ENCODE measurements around the gene CCDC177.

Gene CCDC177

DNA sequence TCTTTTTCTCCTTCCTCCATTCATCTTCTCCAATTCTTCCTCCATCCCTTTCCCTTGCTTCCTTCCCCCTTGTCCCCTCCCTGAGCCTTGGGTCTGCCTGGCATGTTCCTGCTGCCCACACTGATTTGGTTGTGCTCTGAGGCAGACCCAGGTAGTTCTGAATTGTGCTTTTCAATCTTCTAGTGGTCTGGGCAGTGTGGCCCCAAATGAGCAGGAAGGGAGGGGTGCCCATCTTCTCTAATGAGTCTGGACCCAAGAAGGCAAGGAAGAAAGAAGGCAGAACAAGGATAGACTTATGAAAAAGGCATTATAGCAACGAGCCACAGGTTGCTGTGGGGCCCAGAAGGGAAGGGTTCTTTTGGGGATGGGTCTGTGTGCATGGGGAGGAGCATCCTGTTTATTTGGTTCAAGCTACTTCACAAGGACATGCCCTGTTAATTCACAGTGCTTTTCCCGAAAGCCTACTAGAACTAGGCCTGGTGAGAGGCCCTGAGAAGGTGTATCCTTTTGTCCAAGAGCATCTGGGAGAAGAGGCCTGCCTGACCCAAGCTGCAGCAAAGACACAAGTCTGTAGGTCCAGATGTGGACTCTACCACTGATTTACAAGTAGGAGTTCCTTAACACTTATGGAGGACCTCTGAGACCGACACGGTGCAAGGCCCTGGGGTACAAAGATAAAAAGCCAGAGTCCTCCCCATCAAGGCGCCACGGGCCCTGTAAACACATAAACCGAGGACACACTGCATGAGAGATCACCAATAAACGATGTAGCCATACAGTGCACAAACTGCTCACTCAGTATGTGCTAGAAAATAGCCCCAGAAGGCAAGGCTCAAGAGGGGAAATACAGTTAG is 35.6 kb upstream of the CCDC177 start (continued):
- TF ChIP-seq SCRT1 (tag by site-specific recombination; IDR thresholded peaks at IDR 0.05; ENCODE audit: borderline replicate concordance) (peak; percentile 51; the same call in 1 of the 2 replicates), ZNF335 (tag by site-specific recombination; conservative IDR thresholded peaks at IDR 0.05) (no peak), ZFP69B (tag by site-specific recombination; IDR thresholded peaks at IDR 0.05) (0 out of 2 replicates have a peak, but pooled peaks have one; percentile 16), ZNF530 (tag by site-specific recombination; IDR thresholded peaks at IDR 0.05; ENCODE audit: low read depth) (no peak), ZNF157 (tag by site-specific recombination; IDR thresholded peaks at IDR 0.05) (no peak), ZNF629 (tag by site-specific recombination; IDR thresholded peaks at IDR 0.05) (no peak), ZNF184 (tag by site-specific recombination; IDR thresholded peaks at IDR 0.05) (no peak)
- TF ChIP-seq, protein P1, sequence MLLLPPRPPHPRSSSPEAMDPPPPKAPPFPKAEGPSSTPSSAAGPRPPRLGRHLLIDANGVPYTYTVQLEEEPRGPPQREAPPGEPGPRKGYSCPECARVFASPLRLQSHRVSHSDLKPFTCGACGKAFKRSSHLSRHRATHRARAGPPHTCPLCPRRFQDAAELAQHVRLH (tag by site-specific recombination; IDR thresholded peaks at IDR 0.05) = no peak

DNA sequence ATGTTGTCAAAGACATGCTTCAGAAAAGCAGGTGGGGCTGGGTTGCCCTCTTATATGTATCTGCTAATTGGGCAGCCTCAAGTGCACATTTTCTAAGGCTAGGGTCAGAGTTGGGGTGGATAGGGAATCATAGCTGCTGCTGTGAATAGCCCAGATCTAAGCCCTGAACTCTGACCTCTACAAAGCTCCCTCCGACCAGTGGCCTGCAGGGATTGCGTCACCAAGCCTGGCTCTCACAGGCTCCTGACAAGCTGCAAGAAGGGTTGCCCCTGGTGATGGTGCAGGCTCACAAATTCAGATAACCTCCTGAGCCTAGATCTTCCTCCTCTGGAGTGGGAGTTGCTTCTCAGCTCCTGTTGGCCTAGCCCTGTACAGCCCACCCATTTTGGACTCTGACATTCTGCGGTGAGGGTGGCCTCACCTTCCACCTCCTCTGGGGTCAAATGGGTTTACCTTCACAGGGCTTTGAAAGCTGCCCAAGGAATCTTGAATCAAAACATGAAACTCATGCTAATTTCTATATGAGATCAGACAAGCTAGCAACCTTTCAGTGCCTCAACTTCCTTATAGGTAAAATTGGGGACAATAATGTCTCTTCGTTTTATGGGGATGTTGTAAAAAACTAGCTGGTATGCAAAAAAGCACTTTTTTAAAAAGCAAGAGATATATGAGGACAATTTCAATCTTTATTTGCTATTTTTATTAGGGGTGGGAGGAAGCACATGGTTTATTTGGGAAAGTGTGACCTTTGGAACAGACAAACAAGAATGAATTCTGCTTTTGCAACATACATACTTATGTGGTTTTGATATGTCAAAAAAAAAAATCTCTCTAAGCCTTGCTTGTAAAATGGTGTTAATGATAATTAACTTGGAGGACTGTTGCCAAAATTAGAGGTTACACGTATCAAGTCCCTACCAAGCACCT is 31.9 kb upstream of the CCDC177 start:
- Histone ChIP-seq H3K4me1 (ENCODE audit: control insufficient read depth, insufficient read depth, low read length) (no peaks in the 10 kb centered on the region), H3K4me3 (ENCODE audit: low read depth, low read length) (no peak overlapping the region), H3K27ac (ENCODE audit: extremely low read depth, low read depth, low read length) (no peak overlapping the region), H3K9me3 (ENCODE audit: control insufficient read depth, insufficient read depth, low read depth, low read length) (no peaks in the 10 kb centered on the region), H3K36me3 (ENCODE audit: control insufficient read depth in 2 of 2, insufficient read depth in 1 of 2, low read length in 2 of 2) (no peaks in the 10 kb centered on the region)
- POLR2A ChIA-PET = no interaction called here
- CTCF ChIA-PET = interaction anchor here (0.7 to 4.2 kb wide), 9 partner anchors 9 to 367 kb away, joined by 3 to 39 read pairs (median 3); no protein-coding TSS in a partner anchor
- TF ChIP-seq ZNF777 (tag by site-specific recombination; IDR thresholded peaks at IDR 0.05; ENCODE audit: borderline replicate concordance) = no peak
- TF ChIP-seq, protein P2, sequence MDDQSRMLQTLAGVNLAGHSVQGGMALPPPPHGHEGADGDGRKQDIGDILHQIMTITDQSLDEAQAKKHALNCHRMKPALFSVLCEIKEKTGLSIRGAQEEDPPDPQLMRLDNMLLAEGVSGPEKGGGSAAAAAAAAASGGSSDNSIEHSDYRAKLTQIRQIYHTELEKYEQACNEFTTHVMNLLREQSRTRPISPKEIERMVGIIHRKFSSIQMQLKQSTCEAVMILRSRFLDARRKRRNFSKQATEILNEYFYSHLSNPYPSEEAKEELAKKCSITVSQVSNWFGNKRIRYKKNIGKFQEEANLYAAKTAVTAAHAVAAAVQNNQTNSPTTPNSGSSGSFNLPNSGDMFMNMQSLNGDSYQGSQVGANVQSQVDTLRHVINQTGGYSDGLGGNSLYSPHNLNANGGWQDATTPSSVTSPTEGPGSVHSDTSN (CRISPR knock-in tag; IDR thresholded peaks at IDR 0.05) = no peak
- TF ChIP-seq TRIM28 (IDR thresholded peaks at IDR 0.05; ENCODE audit: borderline replicate concordance, low read length) = no peak
- TF ChIP-seq, protein P3, sequence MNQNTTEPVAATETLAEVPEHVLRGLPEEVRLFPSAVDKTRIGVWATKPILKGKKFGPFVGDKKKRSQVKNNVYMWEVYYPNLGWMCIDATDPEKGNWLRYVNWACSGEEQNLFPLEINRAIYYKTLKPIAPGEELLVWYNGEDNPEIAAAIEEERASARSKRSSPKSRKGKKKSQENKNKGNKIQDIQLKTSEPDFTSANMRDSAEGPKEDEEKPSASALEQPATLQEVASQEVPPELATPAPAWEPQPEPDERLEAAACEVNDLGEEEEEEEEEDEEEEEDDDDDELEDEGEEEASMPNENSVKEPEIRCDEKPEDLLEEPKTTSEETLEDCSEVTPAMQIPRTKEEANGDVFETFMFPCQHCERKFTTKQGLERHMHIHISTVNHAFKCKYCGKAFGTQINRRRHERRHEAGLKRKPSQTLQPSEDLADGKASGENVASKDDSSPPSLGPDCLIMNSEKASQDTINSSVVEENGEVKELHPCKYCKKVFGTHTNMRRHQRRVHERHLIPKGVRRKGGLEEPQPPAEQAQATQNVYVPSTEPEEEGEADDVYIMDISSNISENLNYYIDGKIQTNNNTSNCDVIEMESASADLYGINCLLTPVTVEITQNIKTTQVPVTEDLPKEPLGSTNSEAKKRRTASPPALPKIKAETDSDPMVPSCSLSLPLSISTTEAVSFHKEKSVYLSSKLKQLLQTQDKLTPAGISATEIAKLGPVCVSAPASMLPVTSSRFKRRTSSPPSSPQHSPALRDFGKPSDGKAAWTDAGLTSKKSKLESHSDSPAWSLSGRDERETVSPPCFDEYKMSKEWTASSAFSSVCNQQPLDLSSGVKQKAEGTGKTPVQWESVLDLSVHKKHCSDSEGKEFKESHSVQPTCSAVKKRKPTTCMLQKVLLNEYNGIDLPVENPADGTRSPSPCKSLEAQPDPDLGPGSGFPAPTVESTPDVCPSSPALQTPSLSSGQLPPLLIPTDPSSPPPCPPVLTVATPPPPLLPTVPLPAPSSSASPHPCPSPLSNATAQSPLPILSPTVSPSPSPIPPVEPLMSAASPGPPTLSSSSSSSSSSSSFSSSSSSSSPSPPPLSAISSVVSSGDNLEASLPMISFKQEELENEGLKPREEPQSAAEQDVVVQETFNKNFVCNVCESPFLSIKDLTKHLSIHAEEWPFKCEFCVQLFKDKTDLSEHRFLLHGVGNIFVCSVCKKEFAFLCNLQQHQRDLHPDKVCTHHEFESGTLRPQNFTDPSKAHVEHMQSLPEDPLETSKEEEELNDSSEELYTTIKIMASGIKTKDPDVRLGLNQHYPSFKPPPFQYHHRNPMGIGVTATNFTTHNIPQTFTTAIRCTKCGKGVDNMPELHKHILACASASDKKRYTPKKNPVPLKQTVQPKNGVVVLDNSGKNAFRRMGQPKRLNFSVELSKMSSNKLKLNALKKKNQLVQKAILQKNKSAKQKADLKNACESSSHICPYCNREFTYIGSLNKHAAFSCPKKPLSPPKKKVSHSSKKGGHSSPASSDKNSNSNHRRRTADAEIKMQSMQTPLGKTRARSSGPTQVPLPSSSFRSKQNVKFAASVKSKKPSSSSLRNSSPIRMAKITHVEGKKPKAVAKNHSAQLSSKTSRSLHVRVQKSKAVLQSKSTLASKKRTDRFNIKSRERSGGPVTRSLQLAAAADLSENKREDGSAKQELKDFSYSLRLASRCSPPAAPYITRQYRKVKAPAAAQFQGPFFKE (tag by site-specific recombination; IDR thresholded peaks at IDR 0.05; ENCODE audit: borderline replicate concordance) = no peak
- no peak for TF ChIP-seq ZNF366 (tag by site-specific recombination; conservative IDR thresholded peaks at IDR 0.05)
- no peak for TF ChIP-seq ZSCAN16 (tag by site-specific recombination; IDR thresholded peaks at IDR 0.05)
- TF ChIP-seq, protein P4, sequence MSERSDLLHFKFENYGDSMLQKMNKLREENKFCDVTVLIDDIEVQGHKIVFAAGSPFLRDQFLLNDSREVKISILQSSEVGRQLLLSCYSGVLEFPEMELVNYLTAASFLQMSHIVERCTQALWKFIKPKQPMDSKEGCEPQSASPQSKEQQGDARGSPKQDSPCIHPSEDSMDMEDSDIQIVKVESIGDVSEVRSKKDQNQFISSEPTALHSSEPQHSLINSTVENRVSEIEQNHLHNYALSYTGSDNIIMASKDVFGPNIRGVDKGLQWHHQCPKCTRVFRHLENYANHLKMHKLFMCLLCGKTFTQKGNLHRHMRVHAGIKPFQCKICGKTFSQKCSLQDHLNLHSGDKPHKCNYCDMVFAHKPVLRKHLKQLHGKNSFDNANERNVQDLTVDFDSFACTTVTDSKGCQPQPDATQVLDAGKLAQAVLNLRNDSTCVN (tag by site-specific recombination; optimal IDR thresholded peaks at IDR 0.05) = no peak
- TF ChIP-seq, protein P5, sequence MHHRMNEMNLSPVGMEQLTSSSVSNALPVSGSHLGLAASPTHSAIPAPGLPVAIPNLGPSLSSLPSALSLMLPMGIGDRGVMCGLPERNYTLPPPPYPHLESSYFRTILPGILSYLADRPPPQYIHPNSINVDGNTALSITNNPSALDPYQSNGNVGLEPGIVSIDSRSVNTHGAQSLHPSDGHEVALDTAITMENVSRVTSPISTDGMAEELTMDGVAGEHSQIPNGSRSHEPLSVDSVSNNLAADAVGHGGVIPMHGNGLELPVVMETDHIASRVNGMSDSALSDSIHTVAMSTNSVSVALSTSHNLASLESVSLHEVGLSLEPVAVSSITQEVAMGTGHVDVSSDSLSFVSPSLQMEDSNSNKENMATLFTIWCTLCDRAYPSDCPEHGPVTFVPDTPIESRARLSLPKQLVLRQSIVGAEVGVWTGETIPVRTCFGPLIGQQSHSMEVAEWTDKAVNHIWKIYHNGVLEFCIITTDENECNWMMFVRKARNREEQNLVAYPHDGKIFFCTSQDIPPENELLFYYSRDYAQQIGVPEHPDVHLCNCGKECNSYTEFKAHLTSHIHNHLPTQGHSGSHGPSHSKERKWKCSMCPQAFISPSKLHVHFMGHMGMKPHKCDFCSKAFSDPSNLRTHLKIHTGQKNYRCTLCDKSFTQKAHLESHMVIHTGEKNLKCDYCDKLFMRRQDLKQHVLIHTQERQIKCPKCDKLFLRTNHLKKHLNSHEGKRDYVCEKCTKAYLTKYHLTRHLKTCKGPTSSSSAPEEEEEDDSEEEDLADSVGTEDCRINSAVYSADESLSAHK (tag by site-specific recombination; IDR thresholded peaks at IDR 0.05) = no peak
- no peak for TF ChIP-seq ZNF571 (tag by site-specific recombination; IDR thresholded peaks at IDR 0.05)
- no peak for TF ChIP-seq ZNF530 (tag by site-specific recombination; IDR thresholded peaks at IDR 0.05; ENCODE audit: low read depth)
- no peak for TF ChIP-seq KLF1 (tag by site-specific recombination; IDR thresholded peaks at IDR 0.05)
- TF ChIP-seq ZNF596 (tag by site-specific recombination; IDR thresholded peaks at IDR 0.05) = no peak
- no peak for TF ChIP-seq OSR2 (tag by site-specific recombination; IDR thresholded peaks at IDR 0.05)

All from HEK293 (cell line).